ENCODE measurements around the gene LILRB1.

DNA sequence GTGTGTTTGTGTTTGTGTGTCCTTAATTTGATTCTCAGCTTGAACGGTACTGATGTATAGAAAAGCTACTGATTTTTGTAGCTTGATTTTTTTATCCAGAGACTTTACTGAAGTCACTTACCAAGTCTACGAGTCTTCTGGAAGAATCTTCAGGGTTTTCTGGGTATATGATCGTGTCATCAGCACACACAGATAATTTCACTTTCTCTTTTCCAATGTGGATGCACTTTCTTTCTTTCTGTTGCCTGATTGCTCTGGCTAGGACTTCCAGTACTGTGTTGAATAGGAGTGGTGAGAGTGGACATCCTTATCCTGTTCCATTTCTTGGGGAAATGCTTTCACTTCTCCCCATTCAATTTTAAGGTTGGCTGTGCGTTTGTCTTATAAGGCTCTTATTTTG, 7.9 kb upstream of the LILRB1 start:
- TF ChIP-seq, protein P1, sequence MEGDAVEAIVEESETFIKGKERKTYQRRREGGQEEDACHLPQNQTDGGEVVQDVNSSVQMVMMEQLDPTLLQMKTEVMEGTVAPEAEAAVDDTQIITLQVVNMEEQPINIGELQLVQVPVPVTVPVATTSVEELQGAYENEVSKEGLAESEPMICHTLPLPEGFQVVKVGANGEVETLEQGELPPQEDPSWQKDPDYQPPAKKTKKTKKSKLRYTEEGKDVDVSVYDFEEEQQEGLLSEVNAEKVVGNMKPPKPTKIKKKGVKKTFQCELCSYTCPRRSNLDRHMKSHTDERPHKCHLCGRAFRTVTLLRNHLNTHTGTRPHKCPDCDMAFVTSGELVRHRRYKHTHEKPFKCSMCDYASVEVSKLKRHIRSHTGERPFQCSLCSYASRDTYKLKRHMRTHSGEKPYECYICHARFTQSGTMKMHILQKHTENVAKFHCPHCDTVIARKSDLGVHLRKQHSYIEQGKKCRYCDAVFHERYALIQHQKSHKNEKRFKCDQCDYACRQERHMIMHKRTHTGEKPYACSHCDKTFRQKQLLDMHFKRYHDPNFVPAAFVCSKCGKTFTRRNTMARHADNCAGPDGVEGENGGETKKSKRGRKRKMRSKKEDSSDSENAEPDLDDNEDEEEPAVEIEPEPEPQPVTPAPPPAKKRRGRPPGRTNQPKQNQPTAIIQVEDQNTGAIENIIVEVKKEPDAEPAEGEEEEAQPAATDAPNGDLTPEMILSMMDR (IDR thresholded peaks at IDR 0.05), result no peak
- TF ChIP-seq POLR2A (IDR thresholded peaks at IDR 0.05) (no peak), POLR2AphosphoS5 (IDR thresholded peaks at IDR 0.05) (no peak)
